ENCODE data around the gene MISP.

Gene MISP

DNA sequence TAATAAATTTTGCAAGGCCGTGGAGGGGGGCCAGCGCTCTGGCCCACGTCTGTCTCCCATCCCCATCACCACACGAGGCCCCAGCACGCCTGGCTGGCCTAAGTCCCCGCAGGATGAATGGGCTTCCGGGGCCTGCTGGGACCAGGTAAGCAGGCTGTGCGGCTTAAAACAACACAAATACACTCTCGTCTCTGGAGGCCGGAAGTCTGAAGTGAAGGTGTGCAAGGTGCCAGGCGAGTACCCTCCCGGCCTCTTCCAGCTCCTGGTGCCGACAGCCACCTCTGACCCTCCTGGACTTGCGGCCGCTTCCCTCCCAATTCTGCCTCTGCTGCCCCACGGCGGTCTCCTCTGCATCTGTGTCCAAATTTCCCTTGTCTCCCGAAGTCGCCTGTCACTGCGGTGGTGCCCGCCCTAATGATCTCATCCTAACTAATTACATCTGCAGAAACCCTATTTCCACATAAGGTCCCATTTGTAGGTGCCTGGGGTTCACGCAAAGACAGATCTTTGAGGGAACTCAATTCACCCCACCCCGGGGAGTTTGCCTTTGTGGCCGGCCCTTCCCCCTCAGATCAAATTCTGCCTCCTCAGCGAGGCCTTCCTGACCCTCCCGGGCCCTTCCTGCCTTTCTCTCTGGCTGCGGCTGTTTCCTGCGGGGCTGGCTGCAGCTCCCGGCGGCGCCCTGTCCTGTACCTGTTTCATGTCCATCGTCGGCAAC, 38.2 kb downstream of the MISP start:
- H3K9me3 ChIP-seq (ENCODE audit: insufficient read depth, low read length, severe bottlenecking) = no peaks in the 10 kb centered on the region
- H3K9ac ChIP-seq (ENCODE audit: low read depth, low read length) = no peak overlapping the region
- no peak overlapping the region for H3K4me2 ChIP-seq (ENCODE audit: insufficient read depth, low read length)
- no peaks in the 10 kb centered on the region for H3K79me2 ChIP-seq (ENCODE audit: insufficient read depth, low read length)
- no peaks in the 10 kb centered on the region for H3K36me3 ChIP-seq (ENCODE audit: insufficient read depth, low read length)
- TF ChIP-seq, protein P1, sequence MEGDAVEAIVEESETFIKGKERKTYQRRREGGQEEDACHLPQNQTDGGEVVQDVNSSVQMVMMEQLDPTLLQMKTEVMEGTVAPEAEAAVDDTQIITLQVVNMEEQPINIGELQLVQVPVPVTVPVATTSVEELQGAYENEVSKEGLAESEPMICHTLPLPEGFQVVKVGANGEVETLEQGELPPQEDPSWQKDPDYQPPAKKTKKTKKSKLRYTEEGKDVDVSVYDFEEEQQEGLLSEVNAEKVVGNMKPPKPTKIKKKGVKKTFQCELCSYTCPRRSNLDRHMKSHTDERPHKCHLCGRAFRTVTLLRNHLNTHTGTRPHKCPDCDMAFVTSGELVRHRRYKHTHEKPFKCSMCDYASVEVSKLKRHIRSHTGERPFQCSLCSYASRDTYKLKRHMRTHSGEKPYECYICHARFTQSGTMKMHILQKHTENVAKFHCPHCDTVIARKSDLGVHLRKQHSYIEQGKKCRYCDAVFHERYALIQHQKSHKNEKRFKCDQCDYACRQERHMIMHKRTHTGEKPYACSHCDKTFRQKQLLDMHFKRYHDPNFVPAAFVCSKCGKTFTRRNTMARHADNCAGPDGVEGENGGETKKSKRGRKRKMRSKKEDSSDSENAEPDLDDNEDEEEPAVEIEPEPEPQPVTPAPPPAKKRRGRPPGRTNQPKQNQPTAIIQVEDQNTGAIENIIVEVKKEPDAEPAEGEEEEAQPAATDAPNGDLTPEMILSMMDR (IDR thresholded peaks at IDR 0.05; ENCODE audit: borderline replicate concordance, extremely low read depth, low read length, poor library complexity, severe bottlenecking) = no peak
- no peak for TF ChIP-seq EZH2 (IDR thresholded peaks at IDR 0.05; ENCODE audit: borderline replicate concordance, low read depth, low read length, severe bottlenecking)
- ATAC-seq (ENCODE audit: insufficient read depth, low read depth) (no peak), DNase-seq (no peak)
- H3K4me3 ChIP-seq (ENCODE audit: low read depth in 1 of 2, low read length in 2 of 2) = no peak overlapping the region
- no peaks in the 10 kb centered on the region for H4K20me1 ChIP-seq (ENCODE audit: insufficient read depth, low read length)
- H2AFZ ChIP-seq (ENCODE audit: low read depth, low read length) = no peak overlapping the region
- H3K27ac ChIP-seq (ENCODE audit: low read length) = no peak overlapping the region
- H3K4me1 ChIP-seq (ENCODE audit: insufficient read depth, low read length) = no peaks in the 10 kb centered on the region
- H3K27me3 ChIP-seq (ENCODE audit: insufficient read depth, low read length, poor library complexity) = no peaks in the 10 kb centered on the region

DNA sequence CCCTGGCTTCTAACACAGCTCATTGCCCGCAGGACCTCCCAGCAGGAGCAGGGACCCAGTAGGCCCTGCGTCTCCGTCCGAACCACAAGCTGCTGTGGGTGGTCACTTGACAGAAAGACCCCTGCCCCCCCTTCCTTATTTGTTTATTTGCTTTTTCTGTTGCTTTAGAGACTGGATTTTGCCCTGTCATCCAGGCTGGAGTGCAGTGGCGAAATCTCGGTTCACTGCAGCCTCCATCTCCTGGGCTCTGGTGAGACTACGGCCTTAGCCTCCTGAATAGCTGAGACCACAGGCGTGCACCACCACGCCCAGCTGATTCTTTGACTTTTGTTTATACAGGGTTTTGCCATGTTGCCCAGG, 38.8 kb downstream of the MISP start:
- Histone ChIP-seq H2AFZ (ENCODE audit: low read depth, low read length) (no peak overlapping the region), H4K20me1 (ENCODE audit: insufficient read depth, low read length) (no peaks in the 10 kb centered on the region), H3K27me3 (ENCODE audit: insufficient read depth, low read length, poor library complexity) (no peaks in the 10 kb centered on the region), H3K4me1 (ENCODE audit: insufficient read depth, low read length) (no peaks in the 10 kb centered on the region), H3K4me2 (ENCODE audit: insufficient read depth, low read length) (no peak overlapping the region), H3K79me2 (ENCODE audit: insufficient read depth, low read length) (no peaks in the 10 kb centered on the region), H3K36me3 (ENCODE audit: insufficient read depth, low read length) (no peaks in the 10 kb centered on the region), H3K9ac (ENCODE audit: low read depth, low read length) (no peak overlapping the region), H3K9me3 (ENCODE audit: insufficient read depth, low read length, severe bottlenecking) (no peaks in the 10 kb centered on the region), H3K27ac (ENCODE audit: low read length) (no peak overlapping the region), H3K4me3 (ENCODE audit: low read depth in 1 of 2, low read length in 2 of 2) (no peak overlapping the region)
- TF ChIP-seq, protein P1 (IDR thresholded peaks at IDR 0.05; ENCODE audit: borderline replicate concordance, extremely low read depth, low read length, poor library complexity, severe bottlenecking) = no peak
- no peak for TF ChIP-seq EZH2 (IDR thresholded peaks at IDR 0.05; ENCODE audit: borderline replicate concordance, low read depth, low read length, severe bottlenecking)
- no peak for ATAC-seq (ENCODE audit: insufficient read depth, low read depth)
- no peak for DNase-seq

DNA sequence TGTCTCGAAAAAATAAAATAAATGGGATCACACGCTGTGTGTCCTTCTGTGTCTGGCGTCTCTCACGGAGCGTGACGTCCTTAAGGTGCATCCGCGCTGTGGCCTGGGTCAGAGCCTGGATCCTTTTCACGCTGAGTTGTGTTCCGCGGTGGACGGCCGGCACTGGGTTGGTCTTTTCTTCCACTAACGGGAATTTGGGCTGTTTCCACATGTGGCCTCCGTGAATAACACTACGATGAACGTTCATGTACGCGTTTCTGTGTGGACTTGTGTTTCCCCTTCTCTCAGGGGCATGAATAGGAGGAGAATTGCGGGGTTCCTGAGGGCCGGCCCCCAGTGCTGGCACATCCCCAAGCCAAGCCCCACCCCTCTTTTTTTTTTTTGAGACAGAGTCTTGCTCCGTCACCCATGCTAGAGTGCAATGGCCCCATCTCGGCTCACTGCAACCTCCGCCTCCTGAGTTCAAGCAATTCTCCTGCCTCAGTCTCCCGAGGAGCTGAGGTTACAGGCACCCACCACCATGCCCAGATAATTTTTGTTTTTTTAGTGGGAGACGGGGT, 40.2 kb downstream of the MISP start:
- H3K79me2 ChIP-seq (ENCODE audit: insufficient read depth, low read length) = peaks cover 4% of the 10 kb centered on the region
- TF ChIP-seq, protein P1 (IDR thresholded peaks at IDR 0.05; ENCODE audit: borderline replicate concordance, extremely low read depth, low read length, poor library complexity, severe bottlenecking) = no peak
- no peak for TF ChIP-seq EZH2 (IDR thresholded peaks at IDR 0.05; ENCODE audit: borderline replicate concordance, low read depth, low read length, severe bottlenecking)
- no peaks in the 10 kb centered on the region for H4K20me1 ChIP-seq (ENCODE audit: insufficient read depth, low read length)
- H3K9me3 ChIP-seq (ENCODE audit: insufficient read depth, low read length, severe bottlenecking) = no peaks in the 10 kb centered on the region
- no peak for ATAC-seq (ENCODE audit: insufficient read depth, low read depth)
- peaks cover 4% of the 10 kb centered on the region for H3K4me1 ChIP-seq (ENCODE audit: insufficient read depth, low read length)
- no peak overlapping the region for H2AFZ ChIP-seq (ENCODE audit: low read depth, low read length)
- H3K27ac ChIP-seq (ENCODE audit: low read length) = no peak overlapping the region
- no peak overlapping the region for H3K4me3 ChIP-seq (ENCODE audit: low read depth in 1 of 2, low read length in 2 of 2)
- DNase-seq = no peak
- no peaks in the 10 kb centered on the region for H3K27me3 ChIP-seq (ENCODE audit: insufficient read depth, low read length, poor library complexity)
- H3K36me3 ChIP-seq (ENCODE audit: insufficient read depth, low read length) = no peaks in the 10 kb centered on the region
- H3K4me2 ChIP-seq (ENCODE audit: insufficient read depth, low read length) = no peak overlapping the region
- H3K9ac ChIP-seq (ENCODE audit: low read depth, low read length) = no peak overlapping the region

Data from DND-41 (cell line).